Stomach (tissue), 9 donors: ENCODE data around the gene PPP4R2. TPM values are rescaled to one million over a fixed set of nuclear protein-coding genes. Genes with fewer than 3 reads are reported as not detected.
"Not testable (repeated sequence)": the region's sequence is repeated elsewhere in the genome, so short reads cannot be mapped to it uniquely, and the experiment has no call there.

Source experiments
- DNase-seq, 2 donors: peaks; one replicate each; pipeline versions ENCODE4 v3.0.0 to v3.0.0-alpha.2; 2013 to 2019
- H3K27ac ChIP-seq, 5 donors: fragments of 200-600 bp in 4 of 5; sonication (generic) in 4 of 5; one replicate each; pipeline ENCODE4 v1.5.1; 2013 to 2019; ENCODE audit warnings: mild to moderate bottlenecking in 1 of 5, moderate library complexity in 1 of 5
- H3K27me3 ChIP-seq, 3 donors: fragments of 200-600 bp; sonication (generic); one replicate each; pipeline ENCODE4 v1.5.1; 2017 to 2019; ENCODE audit warnings: mixed run types in 1 of 3
- H3K36me3 ChIP-seq, 4 donors: fragments of 200-600 bp; sonication (generic); 1 replicate in 3 of 4; 2 replicates in 1 of 4; pipeline ENCODE4 v1.5.1; 2016 to 2019
- H3K4me1 ChIP-seq, 4 donors: fragments of 200-600 bp; sonication (generic); one replicate each; pipeline ENCODE4 v1.5.1; 2016 to 2019
- H3K4me3 ChIP-seq, 4 donors: fragments of 200-600 bp; sonication (generic) in 3 of 4; one replicate each; pipeline ENCODE4 v1.5.1; 2016 to 2019; ENCODE audit warnings: mild to moderate bottlenecking in 1 of 4
- H3K9me3 ChIP-seq, 4 donors: fragments of 200-600 bp; sonication (generic); one replicate each; pipeline ENCODE4 v1.5.1; 2016 to 2019
- EP300 ChIP-seq: sonication (generic); formaldehyde crosslinking; IDR thresholded peaks from one replicate; pipeline ENCODE4 v1.6.1; 2017; ENCODE audit warnings: antibody characterized with exemption
- POLR2A ChIP-seq, 4 donors: fragments of 450-650 bp; IDR thresholded peaks; one replicate each; pipeline ENCODE4 v1.6.1; 2016; ENCODE audit warnings: antibody characterized with exemption in 4 of 4, control low read depth in 2 of 4, mild to moderate bottlenecking in 1 of 4, moderate library complexity in 1 of 4
- POLR2AphosphoS5 ChIP-seq, 3 donors: sonication (generic); formaldehyde crosslinking; IDR thresholded peaks; one replicate each; pipeline ENCODE4 v1.6.1; 2016; ENCODE audit warnings: antibody characterized with exemption in 3 of 3
- WGBS, 5 donors: extraction: QIAGEN DNeasy Blood & Tissue Kit in 3 of 5; methylation state at CpG; one replicate each; pipeline versions ENCODE4 v1.1.5 to v1.1.7; 2013 to 2018; 5-methylcytosine and 5-hydroxymethylcytosine counted together
- intact Hi-C: fragments of 100-400 bp; cut with DNase I; formaldehyde crosslinking; loops from one replicate; pipeline ENCODE4 v1.15.1; 2023; ENCODE audit warnings: low total_unique reads
- polyA plus RNA-seq, 3 donors: library from polyadenylated mRNA; stranded (reverse); fragments of 200-250 nt; gene quantifications; one replicate each; pipeline ENCODE4 v1.2.3, GENCODE V29; 2013
- total RNA-seq, 5 donors: library from RNA; depleted of rRNA; stranded (reverse); fragments of >200 nt; gene quantifications; one replicate each; pipeline versions ENCODE4 v1.1.0 to v1.2.3, GENCODE V29; 2014 to 2016
- TF ChIP-seq, protein P1 (sequence below), 7 experiments: fragments of 450-650 bp in 4 of 7; fragments of 200-600 bp in 3 of 7; sonication (generic) in 3 of 7; IDR thresholded peaks; one replicate each; pipeline ENCODE4 v1.5.1; 2016 to 2019; ENCODE audit warnings: antibody characterized with exemption in 7 of 7, control low read depth in 2 of 7, mild to moderate bottlenecking in 1 of 7
- donor health status: healthy with polysubstance abuse.
- donor health status: Bipolar disorder and iron deficiency.
- donor health status: healthy.

PPP4R2 gene
- total and polyA plus RNA-seq, 8 donors, result 10.7 to 100 (median 21.8) TPM

DNA sequence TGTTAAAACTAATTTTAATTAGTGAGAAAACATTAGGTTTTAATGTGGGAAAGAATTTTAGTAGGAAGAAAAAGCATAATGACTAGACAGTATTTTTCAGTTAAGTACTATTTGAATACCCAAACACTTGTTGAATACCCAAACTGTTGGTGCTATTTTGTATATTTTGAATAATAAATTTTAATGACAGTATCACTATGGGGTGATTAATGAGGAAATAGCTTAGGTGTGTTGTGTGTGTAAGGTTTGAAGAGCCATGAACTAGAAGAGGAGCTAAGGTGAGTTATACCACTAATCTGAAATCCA is 60.2 kb downstream of the PPP4R2 start:
- intact Hi-C loops, result loop anchor here (10.0 kb wide), 2 partner anchors 52 to 112 kb away; no protein-coding TSS in a partner anchor
- no peaks in the 10 kb centered on the region for H3K9me3 ChIP-seq
- no peak overlapping the region for H3K27ac ChIP-seq

DNA sequence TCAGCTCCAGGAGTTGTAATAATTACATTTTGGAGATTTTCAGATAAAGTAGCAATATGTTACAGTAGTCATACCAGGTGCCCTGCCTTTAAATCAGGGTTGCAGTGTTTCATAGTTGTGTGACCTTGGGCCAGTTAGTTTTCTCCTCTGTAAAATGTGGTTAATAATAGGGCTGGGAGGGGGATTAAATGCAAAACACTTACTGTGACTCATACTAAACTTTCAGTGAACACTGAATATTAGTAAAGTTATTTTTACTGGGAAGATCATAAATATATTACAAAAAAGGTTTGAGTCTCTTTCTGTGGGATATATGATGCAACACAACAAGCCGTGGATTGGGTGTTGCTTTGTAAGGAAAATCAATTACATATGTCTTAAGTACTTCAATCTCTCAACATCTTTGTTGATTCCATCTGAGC is 63.7 kb downstream of the PPP4R2 start:
- Histone ChIP-seq H3K36me3 (peaks cover 9 to 54% (median 46%) of the 10 kb centered on the region in 4 donors), H3K27me3 (no peaks in the 10 kb centered on the region), H3K27ac (no peak overlapping the region), H3K9me3 (no peaks in the 10 kb centered on the region), H3K4me1 (peaks cover 0 to 9% (median 6%) of the 10 kb centered on the region in 4 donors), H3K4me3 (no peak overlapping the region)
- no peak for DNase-seq
- intact Hi-C loops, result no loop called here
- TF ChIP-seq POLR2AphosphoS5 (IDR thresholded peaks at IDR 0.05), result no peak
- no peak for TF ChIP-seq POLR2A (IDR thresholded peaks at IDR 0.05)
- no peak for TF ChIP-seq EP300
- TF ChIP-seq, protein P1, sequence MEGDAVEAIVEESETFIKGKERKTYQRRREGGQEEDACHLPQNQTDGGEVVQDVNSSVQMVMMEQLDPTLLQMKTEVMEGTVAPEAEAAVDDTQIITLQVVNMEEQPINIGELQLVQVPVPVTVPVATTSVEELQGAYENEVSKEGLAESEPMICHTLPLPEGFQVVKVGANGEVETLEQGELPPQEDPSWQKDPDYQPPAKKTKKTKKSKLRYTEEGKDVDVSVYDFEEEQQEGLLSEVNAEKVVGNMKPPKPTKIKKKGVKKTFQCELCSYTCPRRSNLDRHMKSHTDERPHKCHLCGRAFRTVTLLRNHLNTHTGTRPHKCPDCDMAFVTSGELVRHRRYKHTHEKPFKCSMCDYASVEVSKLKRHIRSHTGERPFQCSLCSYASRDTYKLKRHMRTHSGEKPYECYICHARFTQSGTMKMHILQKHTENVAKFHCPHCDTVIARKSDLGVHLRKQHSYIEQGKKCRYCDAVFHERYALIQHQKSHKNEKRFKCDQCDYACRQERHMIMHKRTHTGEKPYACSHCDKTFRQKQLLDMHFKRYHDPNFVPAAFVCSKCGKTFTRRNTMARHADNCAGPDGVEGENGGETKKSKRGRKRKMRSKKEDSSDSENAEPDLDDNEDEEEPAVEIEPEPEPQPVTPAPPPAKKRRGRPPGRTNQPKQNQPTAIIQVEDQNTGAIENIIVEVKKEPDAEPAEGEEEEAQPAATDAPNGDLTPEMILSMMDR (IDR thresholded peaks at IDR 0.05), result no peak
- 81 to 97% (median 92%) methylated on average over 1 of the region's 1 CpG for WGBS, 5 donors

More for the DNA sequence above, 60.2 kb downstream of the PPP4R2 start:
- Histone ChIP-seq H3K36me3 (peaks cover 0 to 19% (median 11%) of the 10 kb centered on the region in 4 donors), H3K27me3 (no peaks in the 10 kb centered on the region), H3K4me3 (no peak overlapping the region), H3K4me1 (peaks cover 8 to 17% (median 10%) of the 10 kb centered on the region in 4 donors)
- DNase-seq, result no peak
- TF ChIP-seq POLR2AphosphoS5 (IDR thresholded peaks at IDR 0.05) (no peak), POLR2A (IDR thresholded peaks at IDR 0.05) (no peak), EP300 (no peak)
- TF ChIP-seq, protein P1 (IDR thresholded peaks at IDR 0.05), result no peak

DNA sequence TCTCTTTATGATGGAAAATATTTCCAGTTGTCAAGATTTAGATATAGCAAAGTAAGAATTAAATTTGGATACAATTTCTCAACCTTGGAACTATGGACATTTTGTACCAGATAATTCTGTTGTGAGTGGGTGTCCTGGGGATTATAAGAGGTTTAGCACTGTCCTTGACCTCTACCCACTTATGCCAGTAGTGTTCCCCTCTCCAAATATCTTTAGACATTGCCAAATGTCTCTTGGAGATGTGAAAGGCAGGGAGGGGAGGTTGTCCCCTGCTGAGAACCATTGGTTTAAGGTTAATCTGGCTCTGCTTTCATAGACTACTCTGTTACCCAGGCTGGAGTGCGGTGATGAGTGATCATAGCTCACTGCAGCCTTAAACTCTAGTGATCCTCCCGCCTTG is 64.8 kb downstream of the PPP4R2 start, which contains the start of gene EBLN2:
EBLN2 (plus strand) TSS at position 244 of the 400 bp plus-strand sequence. CDS start 423 bp downstream, outside the sequence.
- Histone ChIP-seq H3K9me3 (no peaks in the 10 kb centered on the region), H3K36me3 (peaks cover 9 to 60% (median 53%) of the 10 kb centered on the region in 4 donors), H3K27ac (no peak within 1 kb of the TSS), H3K4me3 (no peak within 1 kb of the TSS), H3K4me1 (peaks cover 0 to 4% (median 0%) of the 10 kb centered on the region in 4 donors), H3K27me3 (no peaks in the 10 kb centered on the region)
- intact Hi-C loops, result no loop called here
- DNase-seq, result no peak
- TF ChIP-seq POLR2A (IDR thresholded peaks at IDR 0.05) (no peak), POLR2AphosphoS5 (IDR thresholded peaks at IDR 0.05) (no peak), EP300 (no peak)
- TF ChIP-seq, protein P1 (IDR thresholded peaks at IDR 0.05), result no peak
- WGBS, 5 donors, result 95 to 100% (median 97%) methylated on average over 2 of the region's 2 CpGs

DNA sequence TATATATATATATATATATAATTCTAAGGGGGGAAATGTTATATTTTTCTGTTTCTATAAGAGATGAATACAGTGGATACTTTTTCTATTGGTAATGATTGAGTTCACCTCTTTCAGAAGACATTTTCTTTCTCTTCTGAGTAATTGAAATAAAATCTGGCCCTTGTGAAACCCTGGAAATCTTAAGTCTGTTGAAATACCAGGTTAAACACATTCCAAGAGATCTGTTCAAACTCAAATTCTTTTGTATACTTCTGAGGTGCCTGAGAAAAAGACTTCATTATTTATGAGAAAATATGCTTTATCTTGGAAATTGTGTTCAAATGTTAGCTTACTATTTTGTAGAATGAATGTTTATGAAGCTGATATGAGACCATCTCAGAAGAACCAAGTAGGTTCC is 69.6 kb downstream of the PPP4R2 start:
- H3K36me3 ChIP-seq, result peaks cover 12 to 62% (median 54%) of the 10 kb centered on the region in 4 donors
- H3K4me1 ChIP-seq, DNase-seq, H3K9me3 ChIP-seq, H3K4me3 ChIP-seq, intact Hi-C loops, H3K27me3 ChIP-seq, H3K27ac ChIP-seq: not testable (repeated sequence)

DNA sequence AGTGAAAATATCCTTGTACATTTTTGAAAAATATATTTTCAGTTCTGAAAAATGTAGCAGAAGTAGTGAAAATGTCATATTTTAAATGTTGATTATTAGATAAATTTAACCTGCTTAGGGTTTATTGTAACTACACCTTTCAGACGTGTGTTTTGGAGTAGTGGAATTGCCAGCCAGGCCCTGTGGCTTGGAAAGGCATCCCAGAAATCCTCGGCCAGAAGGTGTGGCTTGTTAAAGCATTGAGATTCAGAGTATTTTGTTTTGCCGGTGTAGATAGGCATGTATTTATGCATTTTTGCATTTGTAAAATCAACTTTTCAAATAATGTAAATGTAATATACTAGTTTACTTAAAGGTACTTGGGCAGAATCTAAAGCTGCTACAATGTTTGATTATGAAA is 71.8 kb downstream of the PPP4R2 start:
- 42 to 80% (median 61%) methylated on average over 3 of the region's 3 CpGs for WGBS, 5 donors
- TF ChIP-seq POLR2A (IDR thresholded peaks at IDR 0.05) (no peak), EP300 (no peak), POLR2AphosphoS5 (IDR thresholded peaks at IDR 0.05) (no peak)
- TF ChIP-seq, protein P1 (IDR thresholded peaks at IDR 0.05), result no peak
- H3K4me3 ChIP-seq, result no peak overlapping the region
- H3K36me3 ChIP-seq, result peaks cover 3 to 41% (median 33%) of the 10 kb centered on the region in 4 donors
- no peaks in the 10 kb centered on the region for H3K9me3 ChIP-seq
- H3K27me3 ChIP-seq, result no peaks in the 10 kb centered on the region
- no peak overlapping the region for H3K27ac ChIP-seq
- intact Hi-C loops, result no loop called here
- H3K4me1 ChIP-seq, result no peaks in the 10 kb centered on the region
- DNase-seq, result no peak
